EH (cell line): ENCODE data around the gene SERTAD2.

Experiments used
- DNase-seq: peaks from one replicate; pipeline ENCODE4 v3.0.0-alpha.2; 2015; ENCODE audit warnings: low read depth

The SERTAD2 gene

DNA sequence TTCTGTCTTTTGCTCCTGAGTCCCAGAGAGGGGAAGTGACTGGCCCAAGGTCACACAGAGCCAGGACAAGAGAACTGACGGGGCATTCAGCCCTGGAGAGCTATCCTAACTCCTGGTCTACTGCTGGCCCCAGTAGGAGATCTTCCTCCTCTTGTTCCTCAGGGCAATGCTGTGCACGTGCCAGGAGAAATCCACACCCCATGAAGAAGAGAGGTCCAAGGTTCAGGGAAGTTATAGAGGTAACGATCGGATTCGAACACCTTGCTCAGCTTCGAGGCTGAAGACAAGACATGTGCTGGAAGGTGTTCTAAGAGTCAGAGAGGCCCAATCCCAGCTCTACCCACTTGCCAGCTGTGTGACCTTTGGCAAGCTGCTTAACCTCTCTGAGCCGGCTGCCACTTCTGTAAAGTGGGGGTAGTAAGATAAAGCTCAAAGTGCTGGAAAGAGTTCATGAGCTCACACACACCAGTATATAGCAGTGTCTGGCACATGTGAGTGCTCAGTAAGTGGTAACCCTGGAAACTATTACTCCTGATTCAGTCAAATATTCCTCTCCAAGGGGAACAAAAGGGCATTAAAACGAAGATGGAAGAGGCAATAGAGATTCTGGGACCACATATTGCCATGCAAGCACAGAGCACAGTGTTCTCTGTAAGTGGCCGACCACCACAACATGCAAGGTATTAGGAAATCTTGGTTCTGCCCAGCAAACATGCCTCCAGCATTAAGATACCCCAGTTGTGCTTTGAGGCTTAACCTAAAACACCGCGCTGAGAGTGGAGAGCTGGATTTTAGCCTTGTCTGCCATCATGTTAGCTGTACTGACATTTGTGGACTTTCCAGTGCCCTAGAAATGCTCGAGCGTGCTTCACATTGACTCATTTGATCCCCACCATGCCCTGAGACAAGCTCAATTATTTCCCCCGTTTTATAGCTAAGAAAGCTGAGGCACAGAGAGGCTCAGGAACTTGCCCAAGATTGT, 25.6 kb downstream of the SERTAD2 start:
- no peak for DNase-seq

DNA sequence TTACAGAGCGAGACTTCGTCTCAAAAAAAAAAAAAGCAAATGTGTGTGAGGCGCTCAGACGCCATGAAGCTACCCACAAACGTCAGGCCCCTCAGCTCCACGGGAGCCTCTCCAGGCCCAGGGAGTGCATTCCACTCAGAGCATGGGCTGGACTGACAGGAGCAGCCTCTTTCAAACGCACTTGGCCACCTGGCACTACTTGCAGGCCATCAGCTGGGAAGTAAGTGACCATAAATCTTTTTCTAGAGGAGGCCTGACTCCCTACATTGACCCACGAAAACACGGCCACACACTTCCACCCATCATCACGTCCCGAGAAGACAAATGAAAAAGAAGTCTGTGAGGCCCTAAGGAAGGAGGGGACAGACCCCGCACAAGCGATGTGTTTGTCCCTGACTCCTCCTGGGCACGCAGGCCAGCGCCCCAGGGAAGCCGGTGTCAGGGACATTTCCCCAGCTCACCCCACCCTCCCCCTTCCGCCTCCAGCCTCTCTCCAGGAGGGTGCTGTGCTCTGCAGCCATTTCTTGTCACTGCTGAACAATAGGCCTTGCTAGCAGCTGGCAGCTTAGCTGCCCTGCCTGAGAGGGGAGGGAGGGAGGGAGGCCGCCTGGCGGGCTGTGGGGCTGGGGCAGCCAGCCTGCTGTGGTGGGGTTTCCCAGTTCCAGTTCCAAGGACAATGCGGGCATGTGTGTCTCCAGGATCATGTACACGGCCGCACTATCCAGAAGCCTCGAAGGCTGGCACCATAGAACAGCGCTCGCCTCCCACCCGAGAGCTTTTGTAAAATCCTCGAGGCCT, 26.6 kb downstream of the SERTAD2 start:
- DNase-seq: no peak

DNA sequence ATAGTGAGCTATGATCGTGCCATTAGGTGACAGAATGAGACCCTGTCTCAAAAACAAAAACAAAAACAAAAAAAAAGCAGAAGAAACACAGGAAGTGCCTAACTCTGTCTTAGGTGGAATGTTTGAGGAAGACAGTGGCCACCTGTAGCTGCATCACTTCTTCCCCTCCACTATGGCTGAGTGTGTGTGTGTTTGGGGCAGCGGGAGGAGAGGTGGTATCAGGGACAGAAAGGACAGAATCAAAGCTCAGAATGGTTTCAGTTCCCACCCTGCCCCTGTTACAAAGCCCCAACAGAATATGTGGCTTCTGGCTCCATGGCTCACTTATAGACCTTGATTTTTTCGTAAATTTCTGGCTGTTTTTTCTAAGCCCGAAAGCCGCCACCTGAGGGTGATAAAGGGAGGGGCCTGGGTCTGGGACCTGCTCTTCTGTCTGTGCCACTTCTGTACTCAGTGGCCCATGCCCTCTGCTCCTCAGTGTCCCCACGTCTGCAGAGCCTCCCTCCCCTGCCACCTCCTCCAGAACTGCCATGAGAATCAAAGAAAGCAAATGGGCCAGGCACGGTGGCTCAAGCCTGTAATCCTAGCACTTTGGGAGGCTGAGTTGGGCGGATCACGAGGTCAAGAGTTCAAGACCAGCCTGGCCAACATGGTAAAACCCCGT, 27.4 kb downstream of the SERTAD2 start:
- no peak for DNase-seq

DNA sequence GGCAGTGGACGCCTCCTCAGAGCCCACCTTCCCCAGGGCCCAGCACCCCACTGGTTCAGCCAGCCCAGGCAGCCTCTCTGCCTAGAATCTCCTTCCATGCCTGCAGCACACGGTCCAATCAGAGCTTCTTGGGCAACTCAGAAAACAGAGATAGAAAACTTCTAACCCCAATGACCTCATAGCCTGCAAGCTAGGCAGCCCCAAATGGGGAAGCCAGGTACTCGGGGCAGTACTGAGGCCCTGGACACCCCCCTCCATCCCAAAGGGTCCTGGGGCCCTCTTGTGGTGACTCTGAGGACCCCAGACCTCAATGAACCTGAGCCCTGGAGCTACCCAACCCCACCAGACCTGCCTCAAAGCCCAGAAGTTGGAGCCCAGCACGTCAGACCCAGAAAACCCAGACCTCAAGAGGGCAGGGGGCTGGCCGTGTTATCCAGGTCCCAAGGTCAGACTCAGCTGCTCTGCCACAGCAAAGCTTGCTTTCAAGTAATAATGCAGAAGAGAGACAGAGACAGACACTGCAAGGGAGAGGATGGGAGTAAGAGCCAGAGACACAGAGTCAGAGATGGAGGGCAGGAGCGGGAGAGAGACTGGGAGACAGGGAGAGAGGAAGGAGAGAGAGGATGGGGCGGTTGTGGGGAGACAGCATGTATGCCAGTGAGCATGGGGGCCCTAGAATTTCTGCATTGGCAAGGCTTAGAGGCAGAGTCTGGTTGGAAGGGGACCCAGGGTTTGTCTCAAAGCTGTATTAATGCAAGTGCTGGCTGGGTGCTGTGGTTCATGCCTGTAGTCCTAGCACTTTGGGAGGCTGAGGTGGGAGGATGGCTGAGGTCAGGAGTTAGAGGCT, 28.2 kb downstream of the SERTAD2 start:
- no peak for DNase-seq

DNA sequence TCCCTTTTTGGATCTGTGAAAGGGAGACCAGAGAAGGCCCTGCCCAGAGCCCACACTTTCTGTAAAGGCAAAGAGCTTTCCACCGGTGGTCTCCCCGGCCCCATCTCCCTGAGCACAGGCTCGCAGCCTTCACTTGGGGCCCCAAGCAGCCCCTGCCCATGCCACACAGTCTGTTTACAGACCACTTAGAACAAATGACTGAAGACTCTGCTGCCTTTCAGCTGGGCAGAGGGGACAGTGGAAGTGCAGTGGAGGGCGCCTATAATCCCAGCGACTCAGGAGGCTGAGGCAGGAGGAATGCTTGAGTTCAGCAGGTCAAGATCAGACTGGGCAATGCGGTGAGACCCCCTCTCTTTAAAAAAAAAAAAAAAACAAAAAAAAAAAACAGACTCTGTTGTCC, 28.9 kb downstream of the SERTAD2 start:
- DNase-seq: no peak

DNA sequence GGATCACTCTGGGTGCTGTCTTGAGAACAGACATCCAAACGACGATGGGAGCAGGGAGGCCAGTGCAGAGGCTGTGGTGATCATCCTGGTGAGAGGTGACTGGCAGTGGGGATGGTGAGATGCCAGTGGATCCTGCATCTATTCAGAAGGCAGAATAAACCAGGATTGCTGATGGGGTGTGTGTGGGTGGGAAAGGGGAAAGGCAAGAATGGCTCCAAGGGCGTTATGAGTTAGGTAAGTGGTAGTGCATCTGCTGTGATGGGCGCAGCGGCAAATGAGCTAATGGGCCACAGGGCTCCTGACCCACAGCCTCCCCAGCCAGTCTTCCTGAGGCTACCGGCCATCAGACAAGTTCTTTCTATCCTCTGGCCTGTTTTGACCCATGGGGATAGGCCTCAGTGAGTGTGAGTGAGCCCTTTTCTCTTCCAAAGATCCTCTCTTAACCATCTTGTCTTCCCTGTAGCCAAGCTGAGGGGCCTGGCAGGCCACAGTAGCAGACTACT, 29.6 kb downstream of the SERTAD2 start:
- no peak for DNase-seq

DNA sequence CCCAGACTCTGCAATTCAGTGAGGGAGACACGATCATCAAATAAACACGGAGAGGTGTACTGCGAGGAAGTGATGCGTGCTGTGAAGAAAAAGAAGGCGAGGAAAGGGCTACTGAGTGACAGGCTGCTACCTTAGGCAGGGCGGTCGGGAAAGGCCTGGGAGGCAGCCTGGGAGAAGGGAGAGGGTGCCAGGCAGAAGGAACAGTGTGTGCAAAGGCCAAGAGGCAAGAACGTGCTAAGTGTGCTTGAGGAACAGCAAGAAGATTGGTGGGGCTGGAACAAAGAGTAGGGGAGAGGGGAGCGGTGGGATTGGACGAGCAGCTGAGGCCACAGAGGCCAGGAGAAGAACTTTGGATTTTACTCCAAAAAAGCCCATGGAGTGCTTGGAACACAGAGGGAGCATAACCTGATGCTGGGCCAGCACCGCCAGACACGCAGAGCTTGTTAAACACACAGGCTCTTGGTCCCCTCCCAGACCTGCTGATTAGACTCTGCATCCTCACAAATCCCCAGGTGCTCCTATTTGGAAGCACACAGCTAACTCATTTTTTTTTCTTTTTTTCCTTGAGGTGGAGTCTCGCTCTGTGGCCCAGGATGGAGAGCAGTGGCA, 30.4 kb downstream of the SERTAD2 start:
- DNase-seq: no peak

DNA sequence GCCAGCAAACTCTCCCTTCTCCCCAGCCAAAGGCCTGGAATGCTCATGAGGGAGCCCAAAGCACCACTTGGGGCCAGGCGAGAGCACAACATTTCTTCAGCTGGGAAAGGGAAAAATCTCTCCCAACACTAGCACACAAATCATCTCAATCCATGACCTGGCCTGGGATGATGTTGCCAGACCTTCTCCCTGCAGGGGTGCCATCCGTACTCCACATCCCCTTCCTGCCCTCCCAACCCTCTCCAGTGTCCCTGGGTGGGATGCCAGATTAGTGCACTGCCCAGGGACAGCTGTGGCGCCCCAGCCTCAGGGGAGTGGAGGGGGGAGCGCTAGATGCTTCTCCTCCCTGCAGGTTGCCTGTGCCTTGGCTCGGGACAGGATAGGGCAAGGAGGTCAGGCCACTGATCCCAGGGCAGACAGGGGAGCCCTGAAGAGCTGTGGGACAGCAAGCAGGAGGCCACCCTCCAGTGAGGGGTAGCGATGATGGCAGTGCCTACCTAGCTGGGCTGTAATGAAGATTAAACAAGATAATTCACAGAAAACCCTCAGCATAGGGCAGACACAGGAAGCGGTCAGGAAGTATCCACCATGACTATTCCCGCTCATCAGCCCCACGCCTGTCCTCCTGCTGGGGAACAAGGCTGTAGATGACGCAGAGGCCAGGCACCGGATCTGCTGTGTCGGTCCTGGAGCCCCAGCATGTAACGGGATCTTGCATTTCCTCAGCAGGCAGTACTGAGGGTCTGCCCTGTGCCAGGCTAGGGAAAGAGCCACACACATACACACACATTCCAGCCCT, 31.1 kb downstream of the SERTAD2 start:
- no peak for DNase-seq

DNA sequence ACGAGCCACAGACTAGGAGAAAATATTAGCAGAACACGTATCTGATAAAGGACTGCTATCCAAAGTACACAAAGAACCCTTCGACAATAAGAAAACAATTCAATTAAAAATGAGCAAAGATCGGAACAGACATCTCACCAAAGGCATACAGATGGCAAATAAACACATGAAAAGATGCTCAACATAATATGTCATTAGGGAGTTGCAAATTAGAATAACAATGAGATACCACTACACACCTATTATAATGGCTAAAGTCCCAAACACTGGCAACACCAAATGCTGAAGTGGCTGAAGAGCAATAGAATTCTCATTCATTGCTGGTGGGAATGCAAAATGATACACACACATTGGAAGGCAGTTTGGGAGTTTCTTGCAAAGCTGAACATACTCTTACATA, 33.1 kb downstream of the SERTAD2 start:
- DNase-seq: no peak

DNA sequence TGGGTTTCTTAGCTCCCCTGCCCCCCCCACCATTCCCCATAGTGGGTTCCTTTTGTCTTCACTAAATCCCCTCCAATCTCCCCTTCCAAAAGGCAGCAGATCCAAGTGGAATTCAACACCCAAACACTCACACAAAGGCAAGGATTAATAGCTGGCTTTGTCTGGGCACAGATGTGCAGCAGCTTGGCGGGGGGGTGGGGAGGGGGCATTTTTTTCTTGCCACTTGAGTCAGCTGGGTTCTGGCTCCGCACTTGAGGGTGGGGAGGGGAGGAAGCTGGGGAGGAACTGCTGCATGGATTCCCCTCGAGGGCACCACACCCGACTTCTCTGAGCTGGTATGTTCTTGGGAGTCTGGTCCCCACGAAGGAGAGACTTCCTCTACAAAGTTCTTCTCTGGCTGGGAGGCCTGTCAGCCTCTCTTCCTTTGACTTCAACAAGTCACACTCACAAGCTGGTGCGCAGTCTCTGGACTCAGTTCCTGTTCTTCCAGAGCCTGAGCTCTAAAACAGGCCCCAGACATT, 36.0 kb downstream of the SERTAD2 start:
- DNase-seq: no peak

DNA sequence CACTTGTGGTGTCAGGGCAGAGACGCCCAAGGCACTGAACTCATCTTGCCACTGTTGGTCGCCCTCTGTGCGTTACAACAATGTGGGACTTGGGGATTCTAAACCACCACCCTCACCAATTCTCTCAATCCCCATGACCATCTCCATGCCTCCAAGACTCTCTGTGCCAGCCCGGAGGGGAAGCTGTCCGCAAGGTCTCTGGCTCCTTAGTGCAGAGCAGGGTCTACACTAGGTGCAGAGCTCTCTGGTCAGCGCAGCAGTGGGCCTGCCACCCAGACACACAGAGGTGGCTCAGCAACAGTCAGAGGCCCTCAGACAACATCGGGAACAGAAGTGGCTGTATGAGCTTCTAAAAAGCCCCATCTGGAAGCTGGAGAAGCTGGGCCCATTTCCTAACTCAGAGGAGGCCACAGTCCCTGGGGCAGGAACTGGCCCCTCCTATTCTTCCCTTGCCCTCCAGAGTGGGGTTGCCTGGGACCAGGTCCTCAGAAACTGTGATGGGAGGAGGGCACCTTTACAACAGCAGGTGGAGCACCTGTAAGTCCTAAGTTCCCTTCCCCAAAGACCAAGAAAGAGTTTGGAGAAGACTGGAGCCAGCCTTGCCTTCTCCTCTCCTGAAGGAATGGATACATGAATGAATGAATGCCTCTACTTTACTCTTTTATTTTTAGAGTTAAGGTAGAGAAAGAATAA, 37.7 kb downstream of the SERTAD2 start:
- no peak for DNase-seq

DNA sequence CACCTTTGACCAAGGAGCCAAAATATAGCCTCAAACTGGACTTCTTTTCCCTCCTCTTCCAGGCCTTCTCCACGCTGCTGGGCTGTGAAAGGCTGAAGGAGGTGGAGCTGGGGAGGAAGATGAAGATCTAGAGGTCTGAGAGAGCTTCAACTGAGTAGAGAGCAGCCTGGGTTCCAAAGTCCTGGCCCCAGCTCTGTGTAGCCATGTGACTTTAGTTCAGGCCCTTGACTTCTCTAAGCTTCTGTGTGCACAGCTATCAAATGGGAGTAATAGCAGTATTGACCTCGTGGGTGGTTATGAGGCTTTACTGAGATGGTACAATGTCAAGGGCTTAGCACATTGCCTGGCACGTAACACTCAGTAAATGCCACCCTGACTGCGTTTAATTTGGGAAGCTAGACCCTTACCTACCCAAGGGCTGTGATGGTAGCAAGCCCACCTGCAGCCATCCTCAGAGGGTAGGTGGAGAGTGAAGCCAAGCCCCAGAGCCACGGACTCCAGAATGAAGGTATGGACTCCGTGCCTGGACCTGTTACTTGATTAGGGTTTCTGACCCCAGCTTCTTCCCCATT, 38.4 kb downstream of the SERTAD2 start:
- no peak for DNase-seq

DNA sequence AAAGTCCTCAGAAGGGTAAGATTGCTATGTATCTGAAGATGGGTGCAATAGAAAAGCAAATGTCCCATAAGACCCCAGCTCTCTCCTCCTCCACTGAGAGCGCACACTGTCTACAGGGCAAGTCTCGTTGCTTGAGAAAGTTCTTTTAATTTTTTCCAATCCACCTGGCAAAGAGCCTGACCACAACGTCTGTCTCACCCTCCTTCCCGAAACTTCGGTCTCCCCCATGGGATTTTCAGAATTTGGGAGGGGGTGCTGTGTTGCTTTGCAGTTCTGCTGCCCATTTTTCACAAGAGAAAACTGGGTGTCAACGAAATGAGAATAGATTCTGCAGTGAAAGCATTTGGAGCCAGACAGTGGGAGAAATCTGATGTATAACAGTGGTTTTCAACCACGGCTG, 40.4 kb downstream of the SERTAD2 start:
- no peak for DNase-seq

DNA sequence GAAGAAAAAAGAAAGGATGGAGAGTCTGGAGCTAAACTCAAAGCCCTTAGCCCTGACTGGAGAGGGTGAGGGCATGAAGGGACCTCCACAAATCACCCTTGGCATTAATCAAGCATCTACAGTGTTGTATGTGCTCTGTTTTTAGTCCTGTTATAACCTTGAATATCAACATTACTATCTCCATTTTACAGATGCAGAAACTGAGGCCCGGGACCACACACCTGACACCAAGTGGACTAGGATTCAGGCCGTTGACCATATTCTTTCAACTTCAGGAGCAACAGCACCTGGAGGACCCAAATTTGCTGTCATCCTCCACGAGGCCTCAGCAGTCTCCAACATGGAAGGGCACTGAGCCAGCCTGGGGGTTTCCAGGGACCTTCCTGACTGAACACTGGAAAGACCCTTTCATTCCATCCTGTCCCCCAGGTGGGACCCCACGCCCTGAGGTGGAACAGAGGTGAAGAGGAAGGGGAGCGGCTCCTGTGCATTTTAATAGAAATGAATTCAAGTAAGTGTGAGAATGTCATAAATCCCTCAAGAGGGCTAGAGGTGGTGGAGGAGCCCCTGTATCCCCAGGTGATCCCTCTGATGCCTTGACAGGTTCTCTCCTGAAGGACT, 41.0 kb downstream of the SERTAD2 start:
- DNase-seq: no peak

DNA sequence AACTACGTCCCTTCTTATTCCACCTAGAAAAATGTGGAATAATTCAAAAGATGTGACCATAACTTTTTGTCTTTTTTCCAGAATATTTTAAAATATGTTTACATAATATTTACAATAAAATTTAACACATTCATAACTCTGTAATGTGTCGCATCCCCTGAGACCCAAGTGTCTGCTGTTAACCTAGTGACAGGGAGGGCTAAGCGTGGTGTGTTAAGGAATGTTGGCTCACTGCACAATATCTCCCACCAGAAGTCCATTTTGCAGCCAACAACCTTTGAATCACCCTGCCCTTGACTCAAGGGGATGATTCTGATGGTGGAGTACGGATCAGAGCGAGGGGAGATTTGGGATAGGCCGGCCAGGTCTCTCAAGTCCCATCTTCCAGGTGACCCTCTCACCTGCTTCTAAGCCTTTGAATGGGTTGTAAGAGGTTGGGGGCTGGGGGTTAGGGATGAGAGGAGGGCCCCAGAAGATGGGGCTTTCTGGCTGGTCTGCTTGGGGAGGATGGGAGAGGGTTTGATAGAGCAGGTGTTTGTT, 43.3 kb downstream of the SERTAD2 start:
- DNase-seq: no peak

DNA sequence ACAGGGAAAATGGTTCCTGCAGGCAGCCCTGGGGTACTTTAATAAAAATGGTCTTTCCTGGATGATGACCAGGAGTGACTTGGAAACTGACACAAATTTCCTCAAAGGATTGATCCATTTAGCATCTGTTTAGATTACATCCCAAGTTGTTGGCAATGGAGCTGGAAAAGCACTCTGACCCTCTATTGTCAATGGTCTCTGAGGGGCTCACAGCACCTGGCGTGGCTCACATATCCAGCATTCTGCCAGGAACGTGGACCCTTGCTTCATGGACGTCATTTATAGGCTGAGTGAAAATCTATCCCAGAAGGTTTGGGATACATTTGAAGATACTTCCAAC, 43.8 kb downstream of the SERTAD2 start:
- no peak for DNase-seq

DNA sequence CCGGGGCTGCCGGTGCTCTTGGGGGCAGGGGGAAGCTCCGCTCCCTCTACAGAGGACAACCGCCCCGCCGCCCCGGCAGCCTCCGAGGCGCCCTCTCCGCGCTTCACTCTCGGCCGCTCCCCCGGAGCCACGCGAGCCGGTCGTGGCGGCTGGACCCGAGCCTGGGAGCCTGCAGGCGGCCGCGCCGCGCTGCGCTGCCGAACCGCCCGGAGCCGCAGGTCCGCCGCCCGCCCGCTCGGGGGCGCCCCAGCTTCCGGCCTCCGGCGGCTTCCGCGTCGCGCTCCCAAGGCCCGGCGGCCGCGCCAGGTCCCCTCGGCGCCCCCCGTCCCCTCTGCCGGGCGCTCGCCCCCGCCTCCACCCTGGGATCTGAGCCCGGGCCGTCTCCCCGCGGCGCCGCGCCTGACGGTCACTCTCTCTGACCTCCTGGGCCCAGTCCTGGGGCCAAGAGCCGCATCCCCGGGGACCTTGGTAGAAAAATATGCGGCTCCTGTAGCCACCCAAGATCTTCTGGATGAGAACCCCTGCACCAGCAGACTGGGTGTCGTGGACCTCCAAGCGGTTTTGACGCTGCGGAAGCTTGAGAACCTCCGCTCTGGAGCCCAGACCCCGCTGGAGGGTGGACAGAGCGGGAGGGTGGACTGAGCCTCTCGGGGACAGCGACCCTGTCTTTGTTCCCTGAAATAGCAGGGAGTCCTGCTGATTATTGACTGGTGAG, 44.3 kb downstream of the SERTAD2 start:
- peak; percentile 38 for DNase-seq

DNA sequence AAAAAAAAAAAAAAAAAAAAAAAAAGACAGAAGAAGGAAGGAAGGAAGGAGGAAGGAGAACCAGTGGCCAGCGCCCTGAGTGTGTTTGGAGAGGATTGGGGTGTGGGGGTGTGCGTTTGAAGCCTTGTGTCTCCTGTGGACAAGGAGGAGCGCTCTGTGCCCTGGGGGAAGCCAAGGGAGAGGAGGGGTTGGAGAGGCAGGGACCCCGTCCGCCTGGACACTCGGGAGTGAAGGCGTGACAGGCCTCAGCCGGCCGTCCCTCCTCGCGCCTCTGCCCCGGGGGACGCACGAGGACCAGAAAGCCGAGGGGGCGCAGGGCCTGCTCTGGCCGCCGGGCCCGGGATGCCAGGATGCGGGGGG, 44.9 kb downstream of the SERTAD2 start:
- DNase-seq: no peak
